ENCODE data around the gene SLC43A2.

The SLC43A2 gene

GRCh38 chr17:1623057-1623630, 5.5 kb downstream of the SLC43A2 start:
- DNase-seq (ENCODE audit: low spot score), result no peak

- DNase-seq (ENCODE audit: low spot score), result no peak
These were observed 7.2 kb downstream of the SLC43A2 start for GRCh38 chr17:1621273-1621954.

GRCh38 chr17:1620486-1620885, 8.1 kb downstream of the SLC43A2 start:
- no peak for DNase-seq (ENCODE audit: low spot score)

GRCh38 chr17:1617620-1618174, 10.9 kb downstream of the SLC43A2 start:
- DNase-seq (ENCODE audit: low spot score), result peak; percentile 51

GRCh38 chr17:1616101-1616500, 12.5 kb downstream of the SLC43A2 start:
- no peak for DNase-seq (ENCODE audit: low spot score)

DNA sequence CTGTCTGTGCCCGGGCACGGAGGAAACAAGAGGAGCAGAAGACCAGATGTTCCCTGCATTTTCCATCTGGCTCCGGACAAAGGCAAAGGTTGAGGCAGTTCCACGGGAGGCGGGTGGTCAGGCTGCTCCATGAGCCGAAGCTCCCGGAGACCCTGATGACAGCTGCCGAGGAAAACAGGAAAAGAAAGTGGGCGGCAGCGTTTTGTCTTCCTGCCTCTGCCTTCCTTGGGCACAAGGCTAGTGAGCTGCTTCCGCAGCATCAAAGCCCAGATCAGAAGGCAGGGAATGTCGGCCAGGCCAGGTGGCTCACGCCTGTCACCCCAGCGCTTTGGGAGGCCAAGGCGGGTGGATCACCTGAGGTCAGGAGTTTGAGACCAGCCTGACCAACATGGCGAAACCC, 16.2 kb downstream of the SLC43A2 start:
- no peak for DNase-seq (ENCODE audit: low spot score)

- no peak for DNase-seq (ENCODE audit: low spot score)
These were observed 16.9 kb downstream of the SLC43A2 start for GRCh38 chr17:1611715-1612114.

DNA sequence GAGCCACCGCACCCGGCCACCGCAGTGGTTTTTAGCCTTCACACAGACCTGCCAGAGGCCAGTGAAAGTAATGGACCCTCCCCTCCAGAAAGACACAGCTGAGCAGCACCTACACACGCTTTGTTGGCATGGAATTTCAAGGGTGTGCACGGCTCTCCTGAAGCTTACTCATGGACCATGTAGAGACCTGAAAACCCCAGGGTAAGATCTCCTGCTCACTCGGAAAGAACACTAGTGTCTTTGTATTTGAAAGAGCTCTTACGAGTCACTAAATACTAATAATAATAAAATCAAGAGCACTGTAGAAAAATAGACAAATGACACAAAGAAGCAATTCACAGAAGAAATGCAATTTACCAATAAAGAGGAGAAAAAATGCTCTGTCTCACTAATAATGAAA, 20.0 kb downstream of the SLC43A2 start:
- DNase-seq (ENCODE audit: low spot score), result no peak

DNA sequence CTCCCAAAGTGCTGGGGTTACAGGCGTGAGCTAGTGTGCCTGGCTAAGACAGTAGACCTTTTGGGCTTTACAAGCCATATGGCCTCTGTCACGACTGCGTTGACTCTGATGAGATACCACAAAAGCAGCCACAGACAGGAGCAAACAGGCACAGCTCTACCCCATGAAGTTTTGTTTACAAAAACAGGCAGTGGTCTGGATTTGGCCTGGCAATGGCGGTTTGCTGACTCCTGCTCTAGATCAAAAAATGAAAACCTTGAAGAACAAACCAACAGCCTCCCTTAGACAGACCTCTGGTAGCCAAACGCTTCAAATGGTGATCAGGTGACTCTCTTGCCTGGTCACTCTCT, 20.7 kb downstream of the SLC43A2 start:
- no peak for DNase-seq (ENCODE audit: low spot score)

DNA sequence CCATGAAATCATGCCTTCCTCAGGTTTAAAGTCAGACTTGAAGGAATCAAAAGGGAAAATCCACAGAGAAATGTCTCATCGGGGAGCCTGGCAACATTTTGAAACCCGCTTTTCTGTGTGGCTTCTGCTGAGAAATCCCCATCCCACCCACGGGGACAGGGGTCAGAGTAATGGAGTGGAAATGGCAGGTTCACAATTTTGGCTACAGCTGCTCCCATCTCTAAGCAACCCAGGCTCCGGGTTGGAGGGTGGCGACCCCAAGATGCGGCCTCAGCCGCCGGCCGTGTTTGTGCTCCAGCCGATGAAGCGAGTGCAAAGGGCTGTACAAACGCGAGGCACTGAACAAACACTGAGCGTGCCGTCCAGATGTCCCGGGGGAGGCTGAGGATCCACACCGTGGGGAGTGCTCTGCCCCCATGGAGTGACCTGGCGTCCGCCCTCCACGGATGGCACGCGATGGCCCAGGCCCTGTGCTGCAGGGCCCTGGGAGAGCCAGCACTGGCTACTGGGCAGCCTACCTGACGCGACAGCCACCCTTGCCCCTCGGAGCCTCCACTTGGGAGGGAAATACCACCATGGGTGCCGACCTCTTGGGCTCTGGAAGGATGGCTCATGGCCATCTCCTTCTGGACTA, 22.2 kb downstream of the SLC43A2 start:
- no peak for DNase-seq (ENCODE audit: low spot score)

GRCh38 chr17:1605681-1606351, 22.8 kb downstream of the SLC43A2 start:
- DNase-seq (ENCODE audit: low spot score), result no peak

- no peak for DNase-seq (ENCODE audit: low spot score)
These were observed 23.7 kb downstream of the SLC43A2 start for GRCh38 chr17:1604831-1605528.

- DNase-seq (ENCODE audit: low spot score), result no peak
These were observed 27.1 kb downstream of the SLC43A2 start for GRCh38 chr17:1601571-1601970.

GRCh38 chr17:1598399-1599095, 30.1 kb downstream of the SLC43A2 start:
- DNase-seq (ENCODE audit: low spot score), result no peak

GRCh38 chr17:1597861-1598342, 30.7 kb downstream of the SLC43A2 start:
- DNase-seq (ENCODE audit: low spot score), result no peak

DNA sequence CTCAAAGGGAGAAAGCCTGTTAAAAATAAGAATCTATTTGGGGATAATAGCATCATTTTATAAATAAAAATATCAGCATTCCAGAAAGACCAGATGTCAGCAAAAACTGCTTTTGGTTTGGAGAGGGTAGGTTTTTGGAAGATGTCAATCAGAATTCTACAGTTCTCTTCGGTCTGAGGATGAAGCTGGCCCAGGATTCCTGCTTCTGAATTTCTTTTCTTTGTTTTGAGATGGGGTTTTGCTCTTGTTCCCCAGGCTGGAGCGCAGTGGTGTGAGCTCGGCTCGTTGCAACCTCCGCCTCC, 35.1 kb downstream of the SLC43A2 start:
- no peak for DNase-seq (ENCODE audit: low spot score)

- DNase-seq (ENCODE audit: low spot score), result no peak
These were observed 35.6 kb downstream of the SLC43A2 start for GRCh38 chr17:1592751-1593629.

DNA sequence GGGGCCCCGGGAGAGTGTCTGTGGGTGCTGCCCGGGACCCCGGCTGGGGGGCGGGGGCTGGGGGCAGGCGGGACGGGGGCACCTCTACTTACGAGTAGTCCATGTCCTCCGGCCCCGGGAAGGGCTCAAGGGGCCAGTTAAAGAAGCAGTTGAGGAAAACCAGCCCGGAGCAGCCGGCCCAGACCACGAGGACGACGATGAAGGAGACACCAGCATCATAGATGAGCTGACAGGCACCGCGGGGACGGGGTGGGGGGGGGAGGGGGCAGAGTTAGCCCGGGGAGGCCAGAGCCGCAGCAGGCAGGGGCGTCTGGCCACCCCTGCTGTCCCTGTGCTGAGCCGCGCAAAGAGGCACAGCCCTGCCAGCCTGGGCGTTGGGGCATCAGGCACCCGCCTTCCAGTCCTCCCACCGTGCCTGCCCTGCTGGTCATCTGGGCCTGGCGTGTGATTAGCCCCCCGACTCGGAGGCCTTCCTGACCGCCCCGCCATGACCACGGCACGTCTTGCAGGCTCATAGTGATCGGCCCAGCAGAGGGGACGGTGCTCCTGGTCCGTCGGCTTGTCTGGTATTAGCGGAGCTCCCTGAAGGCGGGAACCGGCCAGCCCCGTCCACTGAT, 37.1 kb downstream of the SLC43A2 start:
- DNase-seq (ENCODE audit: low spot score), result no peak

- DNase-seq (ENCODE audit: low spot score), result no peak
These were observed 37.7 kb downstream of the SLC43A2 start for GRCh38 chr17:1590747-1591473.
